Upper lobe of right lung (tissue), 1 donor: ENCODE data around the gene CDC34. TPM values are rescaled to one million over a fixed set of nuclear protein-coding genes. Genes with fewer than 3 reads are reported as not detected.
A peak's percentile ranks its signal among the peaks of the same experiment; 100 is the strongest.
"Not testable (repeated sequence)": the region's sequence is repeated elsewhere in the genome, so short reads cannot be mapped to it uniquely, and the experiment has no call there.

ENCODE experiments used
- ATAC-seq: fragments of 200-7000 bp; cut with Tn5 transposase; one replicate; pipeline ENCODE4 v1.9.1; 2020; ENCODE audit warnings: mild to moderate bottlenecking, moderate library complexity
- DNase-seq: peaks from one replicate; pipeline ENCODE4 v3.0.0-alpha.2; 2020
- H3K27ac ChIP-seq: fragments of 200-600 bp; one replicate; pipeline ENCODE4 v1.8.0; 2022
- H3K27me3 ChIP-seq: fragments of 200-600 bp; one replicate; pipeline ENCODE4 v1.8.0; 2022; ENCODE audit warnings: mild to moderate bottlenecking
- H3K36me3 ChIP-seq: fragments of 200-600 bp; one replicate; pipeline ENCODE4 v1.8.0; 2022
- H3K4me1 ChIP-seq: fragments of 200-600 bp; one replicate; pipeline ENCODE4 v1.8.0; 2022
- H3K4me3 ChIP-seq: fragments of 200-600 bp; one replicate; pipeline ENCODE4 v1.8.0; 2022; ENCODE audit warnings: mild to moderate bottlenecking
- H3K9me3 ChIP-seq: fragments of 200-600 bp; one replicate; pipeline ENCODE4 v1.8.0; 2022
- intact Hi-C: fragments of 100-400 bp; cut with DNase I; formaldehyde crosslinking; loops from one replicate; pipeline ENCODE4 v1.11.0; 2022
- total RNA-seq: library from RNA; stranded (reverse); fragmentation: NEBNext Ultra II Directional; extraction: Animal tissue kit (Norgen Biotek cat#: 25700); gene quantifications from one replicate; pipeline ENCODE4 v1.2.1, GENCODE V29; 2021
- TF ChIP-seq, protein P1 (sequence below): fragments of 200-600 bp; IDR thresholded peaks from one replicate; pipeline ENCODE4 v1.8.0; 2022; ENCODE audit warnings: antibody characterized with exemption
- donor health status: DM: no; HTN: yes; CAD: no; lungs with severe emphysema.

Gene CDC34
- total RNA-seq, 1 donor from 2014 or later: 40.9 TPM

DNA sequence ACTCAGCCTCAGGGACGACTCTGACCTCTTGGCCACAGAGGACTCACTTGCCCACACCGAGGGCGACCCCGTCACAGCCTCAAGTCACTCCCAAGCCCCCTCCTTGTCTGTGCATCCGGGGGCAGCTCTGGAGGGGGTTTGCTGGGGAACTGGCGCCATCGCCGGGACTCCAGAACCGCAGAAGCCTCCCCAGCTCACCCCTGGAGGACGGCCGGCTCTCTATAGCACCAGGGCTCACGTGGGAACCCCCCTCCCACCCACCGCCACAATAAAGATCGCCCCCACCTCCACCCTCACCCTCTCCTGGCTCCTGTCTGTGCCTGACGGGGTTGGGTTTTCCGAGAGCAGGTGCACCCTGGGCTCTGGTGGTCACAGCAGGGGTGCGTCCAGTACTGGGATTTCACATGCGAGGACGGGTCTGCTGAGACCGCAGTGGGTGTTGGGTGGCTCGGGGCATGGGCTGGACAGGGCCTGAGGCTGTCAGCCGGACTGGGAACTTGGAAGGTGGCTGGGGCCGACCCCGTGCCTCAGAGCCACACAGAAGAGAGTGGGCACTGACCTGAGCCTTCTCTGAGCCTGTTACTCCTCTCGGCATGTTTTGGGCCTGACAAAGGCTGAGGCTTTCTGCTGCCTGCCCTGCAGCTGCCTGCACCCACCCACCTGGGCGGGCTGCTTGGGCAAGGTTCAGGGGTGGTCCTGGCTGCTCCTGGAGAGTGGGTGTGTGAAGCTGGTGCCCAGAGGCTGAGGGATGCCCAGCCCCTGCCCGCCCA lies 51.8 kb downstream of the CDC34 start:
- Histone ChIP-seq H3K9me3 (no peaks in the 10 kb centered on the region), H3K36me3 (peaks cover 37% of the 10 kb centered on the region), H3K27ac (no peak overlapping the region), H3K4me3 (no peak overlapping the region), H3K27me3 (peaks cover 9% of the 10 kb centered on the region), H3K4me1 (peaks cover 8% of the 10 kb centered on the region)
- TF ChIP-seq, protein P1, sequence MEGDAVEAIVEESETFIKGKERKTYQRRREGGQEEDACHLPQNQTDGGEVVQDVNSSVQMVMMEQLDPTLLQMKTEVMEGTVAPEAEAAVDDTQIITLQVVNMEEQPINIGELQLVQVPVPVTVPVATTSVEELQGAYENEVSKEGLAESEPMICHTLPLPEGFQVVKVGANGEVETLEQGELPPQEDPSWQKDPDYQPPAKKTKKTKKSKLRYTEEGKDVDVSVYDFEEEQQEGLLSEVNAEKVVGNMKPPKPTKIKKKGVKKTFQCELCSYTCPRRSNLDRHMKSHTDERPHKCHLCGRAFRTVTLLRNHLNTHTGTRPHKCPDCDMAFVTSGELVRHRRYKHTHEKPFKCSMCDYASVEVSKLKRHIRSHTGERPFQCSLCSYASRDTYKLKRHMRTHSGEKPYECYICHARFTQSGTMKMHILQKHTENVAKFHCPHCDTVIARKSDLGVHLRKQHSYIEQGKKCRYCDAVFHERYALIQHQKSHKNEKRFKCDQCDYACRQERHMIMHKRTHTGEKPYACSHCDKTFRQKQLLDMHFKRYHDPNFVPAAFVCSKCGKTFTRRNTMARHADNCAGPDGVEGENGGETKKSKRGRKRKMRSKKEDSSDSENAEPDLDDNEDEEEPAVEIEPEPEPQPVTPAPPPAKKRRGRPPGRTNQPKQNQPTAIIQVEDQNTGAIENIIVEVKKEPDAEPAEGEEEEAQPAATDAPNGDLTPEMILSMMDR: no peak
- no peak for ATAC-seq
- no peak for DNase-seq
- intact Hi-C loops: loop anchor here (5.0 kb wide), 1 partner anchor 149 kb away; no protein-coding TSS in a partner anchor

DNA sequence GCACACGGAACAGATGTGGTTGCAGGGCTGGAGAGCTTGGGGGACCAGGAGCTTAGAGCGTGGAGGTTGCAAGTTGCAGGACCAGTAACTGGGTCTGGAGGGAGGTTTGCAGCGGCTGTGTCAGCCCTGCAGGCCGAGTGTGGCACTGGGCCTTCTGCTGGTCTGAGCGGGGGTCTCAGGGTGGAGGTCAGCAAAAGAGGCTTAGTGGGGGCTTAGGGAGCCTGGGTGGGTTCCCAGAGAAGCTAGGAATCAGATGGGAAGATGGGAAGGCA lies 52.3 kb downstream of the CDC34 start:
- intact Hi-C loops: loop anchor here (5.0 kb wide), 1 partner anchor 148 kb away; no protein-coding TSS in a partner anchor
- Histone ChIP-seq H3K27me3 (peaks cover 14% of the 10 kb centered on the region), H3K9me3 (no peaks in the 10 kb centered on the region), H3K4me3 (no peak overlapping the region), H3K27ac (no peak overlapping the region), H3K36me3 (peaks cover 37% of the 10 kb centered on the region), H3K4me1 (peaks cover 10% of the 10 kb centered on the region)
- no peak for ATAC-seq
- DNase-seq: no peak
- TF ChIP-seq, protein P1: no peak

DNA sequence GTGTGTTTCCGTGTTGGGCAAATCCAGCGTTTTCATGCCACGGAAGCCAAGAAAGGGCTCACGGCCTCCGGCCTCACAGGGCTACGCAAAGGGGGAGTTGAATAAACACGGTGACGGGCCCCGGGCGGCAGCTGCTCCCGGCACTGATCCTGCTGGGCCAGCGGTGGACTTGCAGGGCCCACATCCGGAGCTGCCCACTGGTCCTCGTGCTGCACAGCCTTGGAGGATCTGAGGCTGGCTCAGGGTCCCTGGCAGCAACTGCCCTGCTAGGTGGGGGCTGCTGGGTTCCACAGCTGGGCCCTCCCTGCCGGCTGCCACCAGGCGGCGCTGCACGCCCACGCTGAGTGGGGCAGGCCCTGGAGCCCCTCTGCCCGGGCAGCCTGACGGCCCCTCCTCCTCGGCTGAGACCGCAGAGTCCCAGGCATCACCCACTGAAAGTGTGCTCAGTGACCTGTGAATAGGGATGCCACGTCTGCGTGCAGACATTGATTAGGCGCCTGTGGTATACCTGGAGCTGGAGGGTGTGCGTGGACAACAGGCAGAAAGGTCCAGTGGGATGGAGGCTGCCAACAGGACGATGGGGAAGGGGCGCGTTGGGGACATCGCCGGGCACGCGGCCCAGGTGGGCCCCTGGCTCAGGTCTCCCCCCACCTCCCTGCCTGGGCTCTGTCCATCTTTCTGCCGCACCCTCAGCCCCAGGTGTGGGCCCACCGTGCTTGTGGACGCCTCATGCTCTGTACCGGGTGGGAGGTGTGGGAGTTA lies 52.9 kb downstream of the CDC34 start:
- peaks cover 35% of the 10 kb centered on the region for H3K36me3 ChIP-seq
- peak; percentile 67 for ATAC-seq
- peaks cover 19% of the 10 kb centered on the region for H3K27me3 ChIP-seq
- H3K4me1 ChIP-seq: peaks cover 10% of the 10 kb centered on the region
- intact Hi-C loops: loop anchor here (5.0 kb wide), 1 partner anchor 148 kb away; no protein-coding TSS in a partner anchor
- H3K27ac ChIP-seq: no peak overlapping the region
- no peaks in the 10 kb centered on the region for H3K9me3 ChIP-seq
- H3K4me3 ChIP-seq: no peak overlapping the region
- TF ChIP-seq, protein P1: peak; percentile 84
- peak; percentile 77 for DNase-seq

DNA sequence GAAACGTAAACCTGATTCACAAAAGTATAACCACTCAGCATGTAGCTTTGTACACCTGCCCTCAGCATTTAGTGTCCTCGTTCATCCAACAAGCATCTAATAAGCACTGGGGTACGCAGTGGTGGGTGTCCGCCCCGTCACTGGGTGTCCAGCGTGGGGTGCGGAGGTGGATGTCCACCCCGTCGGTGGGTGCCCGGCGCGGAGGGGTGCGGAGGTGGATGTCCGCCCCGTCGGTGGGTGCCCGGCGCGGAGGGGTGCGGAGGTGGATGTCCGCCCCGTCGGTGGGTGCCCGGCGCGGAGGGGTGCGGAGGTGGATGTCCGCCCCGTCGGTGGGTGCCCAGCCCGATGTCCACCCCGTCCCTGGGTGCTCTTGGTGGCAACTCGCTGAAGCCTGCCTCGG lies 53.6 kb downstream of the CDC34 start:
- intact Hi-C loops, ATAC-seq, DNase-seq: not testable (repeated sequence)

DNA sequence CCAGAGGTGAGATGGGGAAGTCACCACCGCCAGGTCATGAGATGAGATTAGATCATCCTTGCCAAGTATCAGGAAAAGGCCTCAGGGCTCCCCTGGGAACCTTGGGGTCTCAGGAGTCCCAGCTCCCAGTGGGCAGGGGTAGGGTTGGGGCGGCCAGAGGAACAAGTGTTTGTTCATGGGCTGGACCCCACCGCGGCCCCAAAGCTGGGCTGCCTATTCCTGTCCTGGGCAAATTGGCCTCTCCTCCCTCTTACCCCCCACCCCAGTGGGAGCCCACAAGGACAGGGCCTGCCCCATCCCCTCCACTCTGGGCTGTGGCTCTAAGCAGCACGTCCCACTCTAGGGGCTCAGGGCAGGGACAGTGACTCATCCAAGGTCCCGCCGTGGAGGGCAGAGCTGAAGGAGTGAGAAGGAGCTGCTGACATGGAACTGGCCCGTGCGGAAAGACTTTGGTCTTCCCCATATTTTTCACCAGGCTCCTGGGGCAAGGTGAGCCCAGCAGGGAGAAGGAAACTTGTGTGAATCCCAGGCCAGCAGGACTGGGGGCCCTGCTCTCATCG lies 54.1 kb downstream of the CDC34 start:
- peaks cover 27% of the 10 kb centered on the region for H3K36me3 ChIP-seq
- peaks cover 23% of the 10 kb centered on the region for H3K27me3 ChIP-seq
- H3K27ac ChIP-seq: no peak overlapping the region
- H3K4me1 ChIP-seq: peaks cover 10% of the 10 kb centered on the region
- intact Hi-C loops: no loop called here
- no peak overlapping the region for H3K4me3 ChIP-seq
- no peak for DNase-seq
- no peaks in the 10 kb centered on the region for H3K9me3 ChIP-seq
- TF ChIP-seq, protein P1: no peak
- ATAC-seq: no peak

More for the DNA sequence above, 53.6 kb downstream of the CDC34 start:
- not testable (repeated sequence) for H3K4me3 ChIP-seq, H3K27ac ChIP-seq, H3K9me3 ChIP-seq
- peaks cover 20% of the 10 kb centered on the region for H3K27me3 ChIP-seq
- peaks cover 31% of the 10 kb centered on the region for H3K36me3 ChIP-seq
- peaks cover 10% of the 10 kb centered on the region for H3K4me1 ChIP-seq
